ENCODE measurements around the gene ILF3. TPM values are rescaled to one million over a fixed set of nuclear protein-coding genes. Genes with fewer than 3 reads are reported as not detected.

Gene ILF3
- total RNA-seq, 1 experiment from 2014 or later: 430 TPM

DNA sequence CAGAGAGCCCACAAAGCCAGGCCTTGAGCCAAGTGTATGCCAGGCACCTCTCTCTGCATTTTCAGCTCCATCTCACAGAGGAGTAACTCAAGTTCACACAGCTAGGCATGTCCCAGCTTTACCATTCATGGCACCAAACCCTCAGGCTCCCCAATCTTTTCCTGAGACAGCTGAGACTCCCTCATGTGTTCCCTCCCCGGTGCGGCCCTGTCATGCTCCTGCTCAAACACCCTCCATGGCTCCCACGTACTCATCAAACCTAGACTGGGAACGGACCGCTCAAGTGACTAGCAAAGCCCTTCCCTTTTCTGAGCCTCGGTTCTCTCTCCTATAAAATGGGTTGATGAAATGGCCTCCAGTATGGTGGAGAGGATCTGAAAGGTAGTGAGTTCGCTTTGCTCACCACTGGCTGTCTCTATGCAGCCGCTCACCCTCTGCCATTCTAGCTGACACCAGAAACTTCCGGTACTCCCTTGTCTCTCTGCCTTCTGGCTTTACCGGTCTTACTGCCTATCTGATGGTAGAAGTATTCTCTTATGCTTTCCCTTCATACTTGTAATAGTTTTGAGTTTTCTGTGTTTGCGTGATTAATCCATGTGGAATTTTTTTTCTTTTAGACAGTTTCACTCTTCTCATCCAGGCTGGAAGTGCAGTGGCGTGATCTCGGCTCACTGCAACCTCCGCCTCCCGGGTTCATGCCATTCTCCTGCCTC, 36.6 kb upstream of the ILF3 start:
- RAD21 ChIA-PET (ENCODE audit: low non-redundant PET in 1 of 2, low total read pairs in 2 of 2, uncharacterized antibody in 2 of 2, unreplicated experiment in 2 of 2): no interaction called here
- TF ChIP-seq ZFX (IDR thresholded peaks at IDR 0.05) (no peak), EGR1 (IDR thresholded peaks at IDR 0.05; ENCODE audit: low read depth) (no peak), SRF (IDR thresholded peaks at IDR 0.05; ENCODE audit: low read depth) (no peak), CBX3 (IDR thresholded peaks at IDR 0.05; ENCODE audit: low read depth) (no peak), RAD21 (IDR thresholded peaks at IDR 0.05; ENCODE audit: low read depth) (no peak), CEBPB (IDR thresholded peaks at IDR 0.05; ENCODE audit: low read depth) (no peak), YY1 (IDR thresholded peaks at IDR 0.05; ENCODE audit: extremely low read depth, insufficient replicate concordance, low read depth, low read length) (no peak), ELF1 (IDR thresholded peaks at IDR 0.05; ENCODE audit: borderline replicate concordance, low read depth) (no peak), POLR2AphosphoS5 (IDR thresholded peaks at IDR 0.05; ENCODE audit: low read depth, low read length) (no peak), ATF3 (IDR thresholded peaks at IDR 0.05) (no peak), SIN3A (IDR thresholded peaks at IDR 0.05; ENCODE audit: low read depth) (no peak)
- TF ChIP-seq, protein P1, sequence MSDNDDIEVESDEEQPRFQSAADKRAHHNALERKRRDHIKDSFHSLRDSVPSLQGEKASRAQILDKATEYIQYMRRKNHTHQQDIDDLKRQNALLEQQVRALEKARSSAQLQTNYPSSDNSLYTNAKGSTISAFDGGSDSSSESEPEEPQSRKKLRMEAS (IDR thresholded peaks at IDR 0.05): no peak
- TF ChIP-seq, protein P2, sequence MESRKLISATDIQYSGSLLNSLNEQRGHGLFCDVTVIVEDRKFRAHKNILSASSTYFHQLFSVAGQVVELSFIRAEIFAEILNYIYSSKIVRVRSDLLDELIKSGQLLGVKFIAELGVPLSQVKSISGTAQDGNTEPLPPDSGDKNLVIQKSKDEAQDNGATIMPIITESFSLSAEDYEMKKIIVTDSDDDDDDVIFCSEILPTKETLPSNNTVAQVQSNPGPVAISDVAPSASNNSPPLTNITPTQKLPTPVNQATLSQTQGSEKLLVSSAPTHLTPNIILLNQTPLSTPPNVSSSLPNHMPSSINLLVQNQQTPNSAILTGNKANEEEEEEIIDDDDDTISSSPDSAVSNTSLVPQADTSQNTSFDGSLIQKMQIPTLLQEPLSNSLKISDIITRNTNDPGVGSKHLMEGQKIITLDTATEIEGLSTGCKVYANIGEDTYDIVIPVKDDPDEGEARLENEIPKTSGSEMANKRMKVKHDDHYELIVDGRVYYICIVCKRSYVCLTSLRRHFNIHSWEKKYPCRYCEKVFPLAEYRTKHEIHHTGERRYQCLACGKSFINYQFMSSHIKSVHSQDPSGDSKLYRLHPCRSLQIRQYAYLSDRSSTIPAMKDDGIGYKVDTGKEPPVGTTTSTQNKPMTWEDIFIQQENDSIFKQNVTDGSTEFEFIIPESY (IDR thresholded peaks at IDR 0.05; ENCODE audit: extremely low read depth, insufficient replicate concordance, low read length): no peak
- Histone ChIP-seq H3K9me2 (ENCODE audit: insufficient read depth) (no peaks in the 10 kb centered on the region), H3K79me2 (ENCODE audit: insufficient read depth, low read length) (no peaks in the 10 kb centered on the region), H3K9ac (ENCODE audit: low read length) (no peak overlapping the region), H4K20me1 (ENCODE audit: insufficient read depth) (no peaks in the 10 kb centered on the region), H3K27me3 (ENCODE audit: insufficient read depth, low read length) (no peaks in the 10 kb centered on the region), H3K4me3 (replicated peaks in 1 of 2; ENCODE audit: low read depth in 1 of 2, low read length in 2 of 2) (no peak overlapping the region), H3K4me2 (ENCODE audit: low read length) (peak overlapping the region; percentile 51), H2AFZ (ENCODE audit: low read depth, low read length, poor library complexity, severe bottlenecking) (no peak overlapping the region), H3K27ac (ENCODE audit: low read depth, low read length) (peak overlapping the region; percentile 42), H3K36me3 (ENCODE audit: control insufficient read depth in 1 of 2, insufficient read depth in 2 of 2, low read length in 2 of 2) (no peaks in the 10 kb centered on the region), H3K4me1 (ENCODE audit: control insufficient read depth in 1 of 2, insufficient read depth in 2 of 2, low read length in 2 of 2) (peaks cover 39 to 46% of the 10 kb centered on the region in 2 experiments), H3K9me3 (ENCODE audit: control insufficient read depth in 1 of 2, insufficient read depth in 1 of 2, low read depth in 1 of 2, low read length in 2 of 2) (no peaks in the 10 kb centered on the region)
- no peak for DNase-seq (ENCODE audit: low read depth, low spot score)
- ATAC-seq: peak; percentile 22
- intact Hi-C loops (cut with micrococcal nuclease): no loop called here
- BruUV-seq (replicated peaks): no TSS peak
- POLR2A ChIA-PET: no interaction called here
- CTCF ChIA-PET: interaction anchor here (1.2 kb wide), 1 partner anchor 100 kb away, joined by 3 read pairs; the partner anchor contains the start of gene DNM2
